Fibroblast of lung (primary cell): ENCODE measurements around the gene GPR157. TPM values are rescaled to one million over a fixed set of nuclear protein-coding genes. Genes with fewer than 3 reads are reported as not detected.
"Not testable (repeated sequence)": the region's sequence is repeated elsewhere in the genome, so short reads cannot be mapped to it uniquely, and the experiment has no call there.

Source experiments
- DNase-seq, 2 donors: peaks; one replicate each; pipeline versions ENCODE4 v3.0.0 to v3.0.0-alpha.2; 2010; ENCODE audit warnings: low read depth in 2 of 2
- H2AFZ ChIP-seq: 2 replicates; pipeline ENCODE4 v1.5.1; 2012; ENCODE audit warnings: low read length, control low read depth, inconsistent platforms
- H3K27ac ChIP-seq: 2 replicates; pipeline ENCODE4 v1.5.1; 2011; ENCODE audit warnings: low read length, control low read depth; ENCODE audit not compliant: insufficient read depth
- H3K27me3 ChIP-seq: 2 replicates; pipeline ENCODE4 v1.5.1; 2011; ENCODE audit warnings: mild to moderate bottlenecking, low read length; ENCODE audit not compliant: control insufficient read depth, insufficient read depth
- H3K36me3 ChIP-seq: 2 replicates; pipeline ENCODE4 v1.5.1; 2011; ENCODE audit warnings: low read length; ENCODE audit not compliant: control insufficient read depth, insufficient read depth
- H3K4me1 ChIP-seq: 2 replicates; pipeline ENCODE4 v1.5.1; 2011; ENCODE audit warnings: low read length; ENCODE audit not compliant: control insufficient read depth, insufficient read depth; ENCODE audit errors: extremely low read depth
- H3K4me2 ChIP-seq: 2 replicates; pipeline ENCODE4 v1.5.1; 2011; ENCODE audit warnings: low read length, control low read depth; ENCODE audit not compliant: insufficient read depth; ENCODE audit errors: extremely low read depth
- H3K4me3 ChIP-seq, 4 experiments: fragments of 200-600 bp in 1 of 4; sonication (generic) in 1 of 4; replicated peaks in 1 of 4; 2 replicates each; pipeline ENCODE4 v1.5.1; 2011 to 2016; ENCODE audit warnings: low read length in 4 of 4, low read depth in 3 of 4, mild to moderate bottlenecking in 3 of 4, control low read depth in 2 of 4, inconsistent platforms in 1 of 4, mixed read lengths in 1 of 4; ENCODE audit not compliant: insufficient read depth in 1 of 4; ENCODE audit errors: control extremely low read depth in 1 of 4
- H3K79me2 ChIP-seq: 2 replicates; pipeline ENCODE4 v1.5.1; 2012; ENCODE audit warnings: mild to moderate bottlenecking, low read length, inconsistent platforms; ENCODE audit not compliant: control insufficient read depth, insufficient read depth
- H3K9ac ChIP-seq: 2 replicates; pipeline ENCODE4 v1.5.1; 2011; ENCODE audit warnings: mild to moderate bottlenecking, low read length, control low read depth; ENCODE audit not compliant: insufficient read depth
- H3K9me3 ChIP-seq: 2 replicates; pipeline ENCODE4 v1.5.1; 2012; ENCODE audit warnings: low read depth, low read length; ENCODE audit not compliant: control insufficient read depth, insufficient read depth
- H4K20me1 ChIP-seq: 2 replicates; pipeline ENCODE4 v1.5.1; 2011; ENCODE audit warnings: low read length; ENCODE audit not compliant: control insufficient read depth, insufficient read depth; ENCODE audit errors: extremely low read depth
- EZH2 ChIP-seq: IDR thresholded peaks from 2 replicates; pipeline ENCODE4 v1.5.1; 2012; ENCODE audit warnings: low read length, control low read depth, mild to moderate bottlenecking; ENCODE audit errors: missing control alignments
- polyA plus RNA-seq, 2 donors: library from polyadenylated mRNA; depleted of rRNA in 1 of 2; stranded (reverse) in 1 of 2; unstranded in 1 of 2; fragments of >200 nt; gene quantifications; 2 replicates each; pipeline ENCODE4 v1.2.1, GENCODE V29; 2011 to 2012; ENCODE audit warnings: missing spikeins in 1 of 2
- total RNA-seq: library from RNA; depleted of rRNA; stranded (reverse); fragments of >200 nt; gene quantifications from 2 replicates; pipeline ENCODE4 v1.2.1, GENCODE V29; 2014
- TF ChIP-seq, protein P1 (sequence below), 2 donors: IDR thresholded peaks in 1 of 2; conservative IDR thresholded peaks in 1 of 2; 1 replicate in 1 of 2; 2 replicates in 1 of 2; pipeline ENCODE4 v1.5.1; 2011 to 2012; ENCODE audit warnings: low read length in 2 of 2, control low read depth in 1 of 2, inconsistent platforms in 1 of 2, low read depth in 1 of 2, mild to moderate bottlenecking in 1 of 2

Gene GPR157
- total and polyA plus RNA-seq, 2 donors (not counting 1 experiment from before 2014, with no cell fraction given) = 0.82 to 3.1 TPM

DNA sequence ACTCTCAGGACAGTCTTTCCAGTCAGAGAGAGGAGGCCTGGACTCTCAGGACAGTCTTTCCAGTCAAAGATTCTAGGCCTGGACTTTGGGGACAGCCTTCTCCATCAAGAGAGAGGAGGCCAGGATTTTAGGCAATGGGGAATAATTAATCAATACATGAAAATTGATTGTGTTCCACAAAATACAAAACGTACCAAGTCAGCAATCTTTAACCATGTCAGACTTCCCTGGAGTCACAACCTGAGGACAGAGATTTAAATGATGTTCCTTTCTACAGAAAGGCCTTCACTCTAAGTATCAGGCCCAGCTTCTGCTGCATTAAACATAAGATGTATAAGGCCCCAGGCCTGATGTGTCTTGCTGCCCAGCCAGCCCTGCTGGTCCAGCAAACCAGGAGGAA lies 27.0 kb upstream of the GPR157 start:
- Histone ChIP-seq H3K36me3 (peaks cover 8% of the 10 kb centered on the region), H3K4me2 (no peak overlapping the region)
- no peak for TF ChIP-seq EZH2
- TF ChIP-seq, protein P1, sequence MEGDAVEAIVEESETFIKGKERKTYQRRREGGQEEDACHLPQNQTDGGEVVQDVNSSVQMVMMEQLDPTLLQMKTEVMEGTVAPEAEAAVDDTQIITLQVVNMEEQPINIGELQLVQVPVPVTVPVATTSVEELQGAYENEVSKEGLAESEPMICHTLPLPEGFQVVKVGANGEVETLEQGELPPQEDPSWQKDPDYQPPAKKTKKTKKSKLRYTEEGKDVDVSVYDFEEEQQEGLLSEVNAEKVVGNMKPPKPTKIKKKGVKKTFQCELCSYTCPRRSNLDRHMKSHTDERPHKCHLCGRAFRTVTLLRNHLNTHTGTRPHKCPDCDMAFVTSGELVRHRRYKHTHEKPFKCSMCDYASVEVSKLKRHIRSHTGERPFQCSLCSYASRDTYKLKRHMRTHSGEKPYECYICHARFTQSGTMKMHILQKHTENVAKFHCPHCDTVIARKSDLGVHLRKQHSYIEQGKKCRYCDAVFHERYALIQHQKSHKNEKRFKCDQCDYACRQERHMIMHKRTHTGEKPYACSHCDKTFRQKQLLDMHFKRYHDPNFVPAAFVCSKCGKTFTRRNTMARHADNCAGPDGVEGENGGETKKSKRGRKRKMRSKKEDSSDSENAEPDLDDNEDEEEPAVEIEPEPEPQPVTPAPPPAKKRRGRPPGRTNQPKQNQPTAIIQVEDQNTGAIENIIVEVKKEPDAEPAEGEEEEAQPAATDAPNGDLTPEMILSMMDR (conservative IDR thresholded peaks at IDR 0.05 in 1 of 2, IDR thresholded peaks at IDR 0.05 in 1 of 2; ENCODE audit: low read depth in 1 of 2, low read length in 2 of 2) = no peak

DNA sequence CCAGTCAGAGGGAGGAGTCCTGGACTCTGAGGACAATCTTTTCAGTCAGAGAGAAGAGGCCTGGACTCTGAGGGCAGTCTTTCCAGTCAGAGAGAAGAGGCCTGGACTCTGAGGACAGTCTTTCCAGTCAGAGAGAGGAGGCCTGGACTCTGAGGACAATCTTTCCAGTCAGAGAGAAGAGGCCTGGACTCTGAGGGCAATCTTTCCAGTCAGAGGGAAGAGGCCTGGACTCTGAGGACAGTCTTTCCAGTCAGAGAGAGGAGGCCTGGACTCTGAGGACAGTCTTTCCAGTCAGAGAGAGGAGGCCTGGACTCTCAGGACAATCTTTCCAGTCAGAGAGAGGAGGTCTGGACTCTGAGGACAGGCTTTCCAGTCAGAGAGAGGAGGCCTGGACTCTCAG lies 26.5 kb upstream of the GPR157 start:
- not testable (repeated sequence) for H3K4me2 ChIP-seq, DNase-seq, H3K9ac ChIP-seq, H3K9me3 ChIP-seq, H2AFZ ChIP-seq, H3K4me1 ChIP-seq, H3K27me3 ChIP-seq, H3K27ac ChIP-seq, H3K4me3 ChIP-seq, H4K20me1 ChIP-seq
- Histone ChIP-seq H3K36me3 (peaks cover 11% of the 10 kb centered on the region), H3K79me2 (peaks cover 34% of the 10 kb centered on the region)

More for the DNA sequence above, 27.0 kb upstream of the GPR157 start:
- DNase-seq = no peak
- Histone ChIP-seq H3K27ac (no peak overlapping the region), H4K20me1 (peaks cover 2% of the 10 kb centered on the region), H3K9ac (no peak overlapping the region), H2AFZ (no peak overlapping the region), H3K4me1 (peaks cover 7% of the 10 kb centered on the region), H3K27me3 (no peaks in the 10 kb centered on the region), H3K79me2 (peaks cover 38% of the 10 kb centered on the region), H3K9me3 (no peaks in the 10 kb centered on the region), H3K4me3 (no peak overlapping the region)

DNA sequence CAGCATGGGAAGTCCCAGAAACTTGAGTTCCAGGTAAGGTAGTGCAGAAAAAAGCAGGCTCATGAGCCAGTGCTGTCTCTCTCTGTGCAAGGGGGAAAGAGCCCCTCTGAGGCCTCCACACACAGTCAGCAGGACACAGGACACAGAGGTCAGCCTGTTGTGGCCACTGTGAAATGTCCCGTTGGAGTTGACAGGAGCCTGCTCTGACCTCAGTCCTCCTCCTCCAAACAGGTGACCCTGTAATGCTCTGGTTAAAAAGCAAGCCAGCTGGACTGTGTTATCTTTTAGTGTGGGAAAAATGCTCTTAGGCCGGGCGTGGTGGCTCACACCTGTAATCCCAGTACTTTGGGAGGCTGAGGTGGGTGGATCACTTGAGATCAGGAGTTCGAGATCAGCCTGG lies 24.2 kb upstream of the GPR157 start:
- peaks cover 2% of the 10 kb centered on the region for H4K20me1 ChIP-seq
- no peaks in the 10 kb centered on the region for H3K9me3 ChIP-seq
- peaks cover 16% of the 10 kb centered on the region for H3K36me3 ChIP-seq
- H3K9ac ChIP-seq = no peak overlapping the region
- peaks cover 23% of the 10 kb centered on the region for H3K79me2 ChIP-seq
- H3K4me1 ChIP-seq = peaks cover 17% of the 10 kb centered on the region
- no peak for TF ChIP-seq EZH2
- TF ChIP-seq, protein P1 (conservative IDR thresholded peaks at IDR 0.05 in 1 of 2, IDR thresholded peaks at IDR 0.05 in 1 of 2; ENCODE audit: low read depth in 1 of 2, low read length in 2 of 2) = no peak
- H3K27ac ChIP-seq = no peak overlapping the region
- DNase-seq = no peak
- H2AFZ ChIP-seq = no peak overlapping the region
- H3K4me2 ChIP-seq = no peak overlapping the region
- H3K4me3 ChIP-seq = no peak overlapping the region
- H3K27me3 ChIP-seq = no peaks in the 10 kb centered on the region
